Measurements from ENCODE around the gene FBXO46. TPM values are rescaled to one million over a fixed set of nuclear protein-coding genes. Genes with fewer than 3 reads are reported as not detected.
A peak's percentile ranks its signal among the peaks of the same experiment; 100 is the strongest.

FBXO46 gene
- total and polyA plus RNA-seq, 2 of the 13 experiments (the other 11 are each of a cell fraction or from before 2014, with no cell fraction given): 6.2 to 6.4 TPM

DNA sequence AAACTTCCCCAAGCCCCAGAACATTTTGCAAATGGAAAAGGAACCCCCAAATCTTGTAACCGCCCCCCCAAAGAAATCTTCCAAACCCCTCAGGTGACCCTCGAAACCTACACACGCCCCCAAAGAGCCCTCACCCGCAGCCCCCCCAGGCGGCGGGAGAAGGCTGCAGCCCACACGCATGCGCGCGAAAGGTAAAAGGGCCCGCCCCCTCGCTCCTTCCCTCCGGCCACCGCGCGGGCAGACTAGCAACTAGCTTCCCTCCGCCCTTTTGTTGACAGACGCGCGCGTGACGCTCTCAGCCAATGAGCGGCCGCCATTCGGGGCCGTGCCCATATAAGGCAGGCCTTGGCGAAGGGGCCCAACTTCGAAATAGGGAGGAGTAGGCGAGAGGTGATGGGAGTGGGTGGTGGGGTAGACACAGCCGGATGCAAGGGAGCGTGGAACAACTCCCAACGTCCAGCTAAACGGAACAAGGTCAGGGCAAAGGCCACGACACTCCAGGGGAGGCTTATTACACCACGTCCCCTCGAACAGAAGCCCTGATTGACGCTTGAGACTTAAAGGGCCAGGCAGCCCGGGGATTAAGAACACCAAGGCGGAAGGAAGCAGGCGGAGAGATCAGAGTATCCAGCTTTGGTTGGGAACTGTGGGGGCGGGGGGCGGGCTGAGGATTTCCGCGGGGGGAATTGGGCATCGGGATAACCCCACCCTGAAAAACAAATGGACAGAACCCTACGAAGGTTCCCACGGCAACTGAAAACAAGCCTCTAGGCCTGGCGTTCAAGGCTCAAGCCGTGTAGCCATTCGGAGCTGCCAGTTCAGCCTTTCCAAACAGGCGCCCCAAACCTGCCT is 13.3 kb downstream of the FBXO46 start (continued):
- TF ChIP-seq, protein P1, sequence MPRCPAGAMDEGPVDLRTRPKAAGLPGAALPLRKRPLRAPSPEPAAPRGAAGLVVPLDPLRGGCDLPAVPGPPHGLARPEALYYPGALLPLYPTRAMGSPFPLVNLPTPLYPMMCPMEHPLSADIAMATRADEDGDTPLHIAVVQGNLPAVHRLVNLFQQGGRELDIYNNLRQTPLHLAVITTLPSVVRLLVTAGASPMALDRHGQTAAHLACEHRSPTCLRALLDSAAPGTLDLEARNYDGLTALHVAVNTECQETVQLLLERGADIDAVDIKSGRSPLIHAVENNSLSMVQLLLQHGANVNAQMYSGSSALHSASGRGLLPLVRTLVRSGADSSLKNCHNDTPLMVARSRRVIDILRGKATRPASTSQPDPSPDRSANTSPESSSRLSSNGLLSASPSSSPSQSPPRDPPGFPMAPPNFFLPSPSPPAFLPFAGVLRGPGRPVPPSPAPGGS (CRISPR knock-in tag; IDR thresholded peaks at IDR 0.05): peak; percentile 57; the same call in 1 of the 2 replicates
- TF ChIP-seq ISL2 (CRISPR knock-in tag; IDR thresholded peaks at IDR 0.05): peak; percentile 72
- TF ChIP-seq, protein P2, sequence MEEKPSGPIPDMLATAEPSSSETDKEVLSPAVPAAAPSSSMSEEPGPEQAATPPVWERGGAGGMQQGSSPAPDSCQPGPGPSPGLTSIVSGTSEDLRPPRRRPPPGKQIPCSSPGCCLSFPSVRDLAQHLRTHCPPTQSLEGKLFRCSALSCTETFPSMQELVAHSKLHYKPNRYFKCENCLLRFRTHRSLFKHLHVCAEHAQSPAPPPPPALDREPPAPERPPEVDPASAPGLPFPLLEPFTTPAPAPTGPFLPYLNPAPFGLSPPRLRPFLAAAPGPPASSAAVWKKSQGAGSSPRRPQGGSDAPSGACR (CRISPR knock-in tag; IDR thresholded peaks at IDR 0.05): peak; percentile 49; the same call in 1 of the 2 replicates
- TF ChIP-seq ZNF761 (CRISPR knock-in tag; conservative IDR thresholded peaks at IDR 0.05): 0 out of 2 replicates have a peak, but pooled peaks have one; percentile 2
- TF ChIP-seq, protein P3, sequence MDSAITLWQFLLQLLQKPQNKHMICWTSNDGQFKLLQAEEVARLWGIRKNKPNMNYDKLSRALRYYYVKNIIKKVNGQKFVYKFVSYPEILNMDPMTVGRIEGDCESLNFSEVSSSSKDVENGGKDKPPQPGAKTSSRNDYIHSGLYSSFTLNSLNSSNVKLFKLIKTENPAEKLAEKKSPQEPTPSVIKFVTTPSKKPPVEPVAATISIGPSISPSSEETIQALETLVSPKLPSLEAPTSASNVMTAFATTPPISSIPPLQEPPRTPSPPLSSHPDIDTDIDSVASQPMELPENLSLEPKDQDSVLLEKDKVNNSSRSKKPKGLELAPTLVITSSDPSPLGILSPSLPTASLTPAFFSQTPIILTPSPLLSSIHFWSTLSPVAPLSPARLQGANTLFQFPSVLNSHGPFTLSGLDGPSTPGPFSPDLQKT (CRISPR knock-in tag; IDR thresholded peaks at IDR 0.05; ENCODE audit: borderline replicate concordance): no peak
- TF ChIP-seq ZNF562 (CRISPR knock-in tag; IDR thresholded peaks at IDR 0.05; ENCODE audit: borderline replicate concordance): no peak
- no peak for TF ChIP-seq RBM22 (optimal IDR thresholded peaks at IDR 0.05; ENCODE audit: low read length)
- no peak for TF ChIP-seq HNRNPUL1 (IDR thresholded peaks at IDR 0.05; ENCODE audit: low read depth, low read length)
- no peak for TF ChIP-seq ZNF546 (CRISPR knock-in tag; conservative IDR thresholded peaks at IDR 0.05)
- no peak for TF ChIP-seq KLF15 (CRISPR knock-in tag; IDR thresholded peaks at IDR 0.05; ENCODE audit: borderline replicate concordance)
- TF ChIP-seq, protein P4, sequence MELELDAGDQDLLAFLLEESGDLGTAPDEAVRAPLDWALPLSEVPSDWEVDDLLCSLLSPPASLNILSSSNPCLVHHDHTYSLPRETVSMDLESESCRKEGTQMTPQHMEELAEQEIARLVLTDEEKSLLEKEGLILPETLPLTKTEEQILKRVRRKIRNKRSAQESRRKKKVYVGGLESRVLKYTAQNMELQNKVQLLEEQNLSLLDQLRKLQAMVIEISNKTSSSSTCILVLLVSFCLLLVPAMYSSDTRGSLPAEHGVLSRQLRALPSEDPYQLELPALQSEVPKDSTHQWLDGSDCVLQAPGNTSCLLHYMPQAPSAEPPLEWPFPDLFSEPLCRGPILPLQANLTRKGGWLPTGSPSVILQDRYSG (CRISPR knock-in tag; IDR thresholded peaks at IDR 0.05): 0 out of 2 replicates have a peak, but pooled peaks have one; percentile 44
- TF ChIP-seq, protein P5, sequence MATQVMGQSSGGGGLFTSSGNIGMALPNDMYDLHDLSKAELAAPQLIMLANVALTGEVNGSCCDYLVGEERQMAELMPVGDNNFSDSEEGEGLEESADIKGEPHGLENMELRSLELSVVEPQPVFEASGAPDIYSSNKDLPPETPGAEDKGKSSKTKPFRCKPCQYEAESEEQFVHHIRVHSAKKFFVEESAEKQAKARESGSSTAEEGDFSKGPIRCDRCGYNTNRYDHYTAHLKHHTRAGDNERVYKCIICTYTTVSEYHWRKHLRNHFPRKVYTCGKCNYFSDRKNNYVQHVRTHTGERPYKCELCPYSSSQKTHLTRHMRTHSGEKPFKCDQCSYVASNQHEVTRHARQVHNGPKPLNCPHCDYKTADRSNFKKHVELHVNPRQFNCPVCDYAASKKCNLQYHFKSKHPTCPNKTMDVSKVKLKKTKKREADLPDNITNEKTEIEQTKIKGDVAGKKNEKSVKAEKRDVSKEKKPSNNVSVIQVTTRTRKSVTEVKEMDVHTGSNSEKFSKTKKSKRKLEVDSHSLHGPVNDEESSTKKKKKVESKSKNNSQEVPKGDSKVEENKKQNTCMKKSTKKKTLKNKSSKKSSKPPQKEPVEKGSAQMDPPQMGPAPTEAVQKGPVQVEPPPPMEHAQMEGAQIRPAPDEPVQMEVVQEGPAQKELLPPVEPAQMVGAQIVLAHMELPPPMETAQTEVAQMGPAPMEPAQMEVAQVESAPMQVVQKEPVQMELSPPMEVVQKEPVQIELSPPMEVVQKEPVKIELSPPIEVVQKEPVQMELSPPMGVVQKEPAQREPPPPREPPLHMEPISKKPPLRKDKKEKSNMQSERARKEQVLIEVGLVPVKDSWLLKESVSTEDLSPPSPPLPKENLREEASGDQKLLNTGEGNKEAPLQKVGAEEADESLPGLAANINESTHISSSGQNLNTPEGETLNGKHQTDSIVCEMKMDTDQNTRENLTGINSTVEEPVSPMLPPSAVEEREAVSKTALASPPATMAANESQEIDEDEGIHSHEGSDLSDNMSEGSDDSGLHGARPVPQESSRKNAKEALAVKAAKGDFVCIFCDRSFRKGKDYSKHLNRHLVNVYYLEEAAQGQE (IDR thresholded peaks at IDR 0.05; ENCODE audit: borderline replicate concordance in 1 of 2, low read depth in 1 of 2, low read length in 2 of 2): no peak
- TF ChIP-seq, protein P6, sequence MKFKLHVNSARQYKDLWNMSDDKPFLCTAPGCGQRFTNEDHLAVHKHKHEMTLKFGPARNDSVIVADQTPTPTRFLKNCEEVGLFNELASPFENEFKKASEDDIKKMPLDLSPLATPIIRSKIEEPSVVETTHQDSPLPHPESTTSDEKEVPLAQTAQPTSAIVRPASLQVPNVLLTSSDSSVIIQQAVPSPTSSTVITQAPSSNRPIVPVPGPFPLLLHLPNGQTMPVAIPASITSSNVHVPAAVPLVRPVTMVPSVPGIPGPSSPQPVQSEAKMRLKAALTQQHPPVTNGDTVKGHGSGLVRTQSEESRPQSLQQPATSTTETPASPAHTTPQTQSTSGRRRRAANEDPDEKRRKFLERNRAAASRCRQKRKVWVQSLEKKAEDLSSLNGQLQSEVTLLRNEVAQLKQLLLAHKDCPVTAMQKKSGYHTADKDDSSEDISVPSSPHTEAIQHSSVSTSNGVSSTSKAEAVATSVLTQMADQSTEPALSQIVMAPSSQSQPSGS (CRISPR knock-in tag; IDR thresholded peaks at IDR 0.05): peak; percentile 58; the same call in 1 of the 2 replicates
- TF ChIP-seq LCORL (IDR thresholded peaks at IDR 0.05): no peak
- TF ChIP-seq LCORL (CRISPR knock-in tag; IDR thresholded peaks at IDR 0.05): peak; percentile 88
- TF ChIP-seq MEIS2 (CRISPR knock-in tag; IDR thresholded peaks at IDR 0.05): peak; percentile 43; the same call in 1 of the 2 replicates
- no peak for TF ChIP-seq ZC3H4 (CRISPR knock-in tag; IDR thresholded peaks at IDR 0.05; ENCODE audit: borderline replicate concordance)
- TF ChIP-seq ZBTB8A (CRISPR knock-in tag; IDR thresholded peaks at IDR 0.05; ENCODE audit: borderline replicate concordance, low read depth): no peak
- peak; percentile 43 for TF ChIP-seq ZNF510 (CRISPR knock-in tag; IDR thresholded peaks at IDR 0.05; ENCODE audit: low read depth)
